Activated CD4-positive, alpha-beta T cell treated with anti-CD3 and anti-CD28 coated beads, Interleukin-2, amount 50 U/mL, for 1 hour (primary cell): Measurements from ENCODE around the gene CAMK1D.
"Not testable (repeated sequence)": the region's sequence is repeated elsewhere in the genome, so short reads cannot be mapped to it uniquely, and the experiment has no call there.

Source experiments
- DNase-seq: peaks from one replicate; pipeline ENCODE4 v3.0.0-alpha.2; 2020

CAMK1D gene

GRCh38 chr10:12801214-12802087 is 452.1 kb downstream of the CAMK1D start:
- DNase-seq: no peak

GRCh38 chr10:12803776-12804175 is 454.4 kb downstream of the CAMK1D start:
- no peak for DNase-seq

GRCh38 chr10:12806228-12807095 is 457.1 kb downstream of the CAMK1D start:
- DNase-seq: no peak

DNA sequence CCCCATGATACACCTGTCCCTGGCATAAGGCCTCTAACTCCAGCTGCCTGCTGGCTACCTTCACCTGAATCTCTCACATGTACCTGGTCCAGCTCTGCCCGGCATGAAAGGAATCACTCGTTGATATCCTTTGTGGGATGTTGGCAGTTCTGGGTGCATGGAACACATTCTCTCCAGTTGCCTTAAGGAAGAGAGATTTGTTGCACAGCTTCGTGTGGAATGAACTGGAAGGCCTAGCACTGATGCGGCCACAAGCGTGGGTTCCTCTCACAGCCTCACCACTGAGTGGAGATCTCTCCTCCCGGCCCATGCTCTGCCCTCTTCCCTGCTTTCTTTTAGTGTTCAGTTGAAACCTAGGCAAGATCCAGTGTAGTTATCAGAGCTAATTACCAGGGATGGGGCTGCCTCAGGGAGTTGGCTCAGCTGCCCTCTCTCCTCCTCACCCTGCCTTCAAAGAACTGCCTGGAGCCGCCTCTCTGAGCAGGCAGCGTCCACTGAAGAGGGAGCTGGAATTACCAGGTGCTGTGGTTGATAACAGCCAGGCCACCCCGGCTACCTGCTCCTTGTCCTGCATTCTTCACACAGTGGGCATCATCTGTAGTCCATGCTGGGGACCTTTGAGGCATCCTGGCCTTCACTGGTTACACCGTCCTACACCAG is 457.9 kb downstream of the CAMK1D start:
- DNase-seq: no peak

- DNase-seq: no peak
Measured at GRCh38 chr10:12808014-12808613, 458.8 kb downstream of the CAMK1D start.

- DNase-seq: not testable (repeated sequence)
Measured at GRCh38 chr10:12810046-12810445, 460.7 kb downstream of the CAMK1D start.

GRCh38 chr10:12811826-12812225 is 462.5 kb downstream of the CAMK1D start:
- no peak for DNase-seq

GRCh38 chr10:12812571-12812970 is 463.2 kb downstream of the CAMK1D start:
- no peak for DNase-seq

DNA sequence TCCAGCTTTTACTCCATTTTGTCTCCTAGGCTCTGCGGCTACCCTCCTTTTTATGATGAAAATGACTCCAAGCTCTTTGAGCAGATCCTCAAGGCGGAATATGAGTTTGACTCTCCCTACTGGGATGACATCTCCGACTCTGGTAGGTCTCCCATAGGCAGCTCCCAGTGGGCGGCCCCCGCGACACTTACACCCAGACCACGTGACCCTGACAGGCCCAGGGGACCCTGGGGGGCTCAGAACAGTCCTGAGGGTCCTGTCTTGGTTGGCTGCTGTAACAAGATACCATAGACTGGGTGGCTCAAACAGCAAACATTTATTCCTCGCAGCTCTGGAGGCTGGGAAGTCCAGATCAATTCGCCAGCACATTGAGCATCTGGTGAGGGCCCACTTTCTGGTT is 464.8 kb downstream of the CAMK1D start:
- no peak for DNase-seq

GRCh38 chr10:12819071-12819470 is 469.7 kb downstream of the CAMK1D start:
- DNase-seq: no peak

- no peak for DNase-seq
Measured at GRCh38 chr10:12819656-12820055, 470.3 kb downstream of the CAMK1D start.

DNA sequence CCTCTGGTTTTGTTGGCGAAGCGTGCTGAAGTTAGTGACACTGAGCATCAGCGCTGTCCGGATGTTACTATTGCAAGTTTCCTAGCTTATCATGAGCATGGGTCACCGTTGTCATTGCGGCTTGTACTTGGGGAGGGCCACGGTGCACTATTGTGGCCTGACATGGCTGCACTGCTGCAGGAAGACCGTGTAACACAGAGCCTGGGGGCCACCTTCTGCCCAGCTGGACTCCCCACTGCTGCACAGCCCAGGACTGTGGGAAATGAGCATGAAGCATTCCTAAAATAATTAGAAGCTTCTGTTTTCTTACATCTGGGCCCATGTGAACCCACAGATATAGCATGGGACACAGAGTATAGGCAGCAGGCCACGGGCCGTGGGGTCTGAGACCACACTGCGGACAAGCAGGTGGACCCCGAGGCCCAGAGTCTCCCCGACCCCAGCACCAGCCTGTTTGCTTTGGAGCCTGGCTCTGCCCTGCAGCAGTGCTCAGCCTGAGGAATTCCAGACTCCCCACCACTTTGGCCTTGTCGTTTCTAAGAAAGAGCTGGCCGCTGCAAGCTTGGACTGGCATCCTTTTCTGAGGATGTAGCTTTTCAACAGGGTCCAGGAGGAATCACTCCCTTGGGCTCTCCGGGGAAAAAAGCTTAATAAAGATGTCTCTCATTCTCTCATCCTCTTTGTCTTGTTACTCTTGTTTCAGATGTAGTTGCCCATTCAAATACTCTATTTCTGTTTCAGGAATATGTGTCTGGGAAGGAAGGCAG is 473.0 kb downstream of the CAMK1D start:
- DNase-seq: no peak

DNA sequence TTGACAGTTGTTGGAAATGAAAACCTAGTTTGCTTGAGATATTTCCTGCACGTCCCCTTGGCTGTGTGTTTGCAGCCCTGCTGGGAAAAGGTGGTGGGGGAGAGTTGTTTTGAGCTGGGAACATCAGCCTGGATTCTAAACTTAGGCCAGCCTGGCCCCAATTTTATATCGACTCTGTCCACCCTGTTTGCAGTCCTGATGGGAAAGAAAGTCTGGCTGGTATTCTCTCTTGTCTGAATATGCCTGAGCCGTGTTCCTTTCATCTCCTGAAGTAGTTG is 473.5 kb downstream of the CAMK1D start:
- no peak for DNase-seq

- DNase-seq: no peak
Measured at GRCh38 chr10:12823328-12823727, 474.0 kb downstream of the CAMK1D start.

DNA sequence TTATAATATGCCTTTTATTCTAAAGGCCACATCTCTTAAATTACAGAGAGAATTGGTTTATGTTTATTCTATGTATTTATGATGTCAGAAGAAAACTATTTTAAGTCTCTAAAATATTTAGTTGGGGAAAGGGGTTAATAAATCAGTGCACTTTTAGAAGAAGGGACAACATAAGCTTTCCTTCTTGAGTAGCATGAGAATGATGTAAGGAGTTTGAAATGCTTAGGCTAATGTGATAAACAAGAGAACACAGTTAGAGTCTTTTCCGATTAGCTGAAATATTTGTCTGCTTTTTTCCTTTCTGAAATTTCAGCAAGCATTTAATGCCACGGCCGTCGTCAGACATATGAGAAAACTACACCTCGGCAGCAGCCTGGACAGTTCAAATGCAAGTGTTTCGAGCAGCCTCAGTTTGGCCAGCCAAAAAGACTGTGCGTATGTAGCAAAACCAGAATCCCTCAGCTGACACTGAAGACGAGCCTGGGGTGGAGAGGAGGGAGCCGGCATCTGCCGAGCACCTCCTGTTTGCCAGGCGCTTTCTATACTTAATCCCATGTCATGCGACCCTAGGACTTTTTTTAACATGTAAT is 476.0 kb downstream of the CAMK1D start:
- no peak for DNase-seq

- DNase-seq: no peak
Measured at GRCh38 chr10:12826800-12827372, 477.5 kb downstream of the CAMK1D start.

DNA sequence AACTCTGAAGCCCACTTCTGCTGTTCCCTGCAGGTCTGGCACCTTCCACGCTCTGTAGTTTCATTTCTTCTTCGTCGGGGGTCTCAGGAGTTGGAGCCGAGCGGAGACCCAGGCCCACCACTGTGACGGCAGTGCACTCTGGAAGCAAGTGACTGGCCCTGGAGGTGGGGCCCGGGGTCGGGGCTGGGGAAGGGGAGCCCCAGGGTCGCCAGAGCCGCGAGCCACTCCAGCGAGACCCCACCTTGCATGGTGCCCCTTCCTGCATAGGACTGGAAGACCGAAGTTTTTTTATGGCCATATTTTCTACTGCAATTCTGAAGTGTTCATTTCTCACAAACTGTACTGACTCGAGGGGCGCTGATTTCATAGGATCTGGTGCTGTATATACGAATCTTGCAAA is 479.4 kb downstream of the CAMK1D start:
- no peak for DNase-seq

DNA sequence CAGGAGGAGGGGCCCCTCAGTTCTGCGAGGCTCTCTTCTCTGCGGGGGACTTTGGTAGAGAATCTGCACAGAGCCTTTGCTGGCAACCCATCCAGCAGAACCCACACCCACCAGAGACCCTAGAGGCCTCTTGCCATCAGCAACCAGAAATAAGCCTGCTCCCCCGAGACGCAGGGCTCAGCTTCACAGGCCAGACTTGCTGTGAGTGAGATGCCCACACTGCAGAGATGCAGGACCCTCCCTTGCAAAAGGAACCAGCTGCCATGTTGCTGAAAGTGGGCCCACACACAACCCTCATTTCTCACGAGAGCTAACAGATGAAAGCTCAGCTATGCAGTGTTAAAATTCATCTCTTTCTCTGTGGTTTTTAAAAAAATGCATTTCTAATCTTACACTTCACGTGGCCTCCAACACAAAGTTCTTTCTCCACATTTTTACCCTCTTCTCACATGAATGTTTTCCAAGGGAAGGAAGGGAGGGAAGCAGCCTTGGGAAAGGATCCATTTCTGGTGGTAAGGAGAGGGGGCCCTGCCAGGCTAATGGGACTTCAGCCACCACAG is 480.6 kb downstream of the CAMK1D start:
- no peak for DNase-seq

GRCh38 chr10:12832096-12832495 is 482.7 kb downstream of the CAMK1D start:
- no peak for DNase-seq

GRCh38 chr10:12833451-12833850 is 484.1 kb downstream of the CAMK1D start:
- DNase-seq: no peak

- DNase-seq: no peak
Measured at GRCh38 chr10:12834116-12834665, 484.8 kb downstream of the CAMK1D start.
